Esophagus (tissue), 2 donors: ENCODE results near the gene SIPA1. TPM values are rescaled to one million over a fixed set of nuclear protein-coding genes. Genes with fewer than 3 reads are reported as not detected.
A peak's percentile ranks its signal among the peaks of the same experiment; 100 is the strongest.
"Not testable (repeated sequence)": the region's sequence is repeated elsewhere in the genome, so short reads cannot be mapped to it uniquely, and the experiment has no call there.

Experiments used
- H3K27ac ChIP-seq, 2 donors: one replicate each; pipeline ENCODE4 v1.5.1; 2013; ENCODE audit warnings: low read depth in 2 of 2, mild to moderate bottlenecking in 2 of 2, inconsistent platforms in 1 of 2, low read length in 1 of 2, moderate library complexity in 1 of 2
- H3K27me3 ChIP-seq, 2 donors: one replicate each; pipeline ENCODE4 v1.6.1; 2013; ENCODE audit warnings: low read length in 2 of 2, control low read depth in 1 of 2, mild to moderate bottlenecking in 1 of 2; ENCODE audit not compliant: insufficient read depth in 2 of 2, control insufficient read depth in 1 of 2
- H3K36me3 ChIP-seq, 2 donors: one replicate each; pipeline ENCODE4 v1.6.1; 2013; ENCODE audit warnings: low read length in 1 of 2; ENCODE audit not compliant: control insufficient read depth in 2 of 2, insufficient read depth in 2 of 2
- H3K4me1 ChIP-seq, 2 donors: one replicate each; pipeline ENCODE4 v1.6.1; 2013; ENCODE audit warnings: low read length in 1 of 2; ENCODE audit not compliant: control insufficient read depth in 2 of 2, insufficient read depth in 2 of 2
- H3K4me3 ChIP-seq, 2 donors: one replicate each; pipeline ENCODE4 v1.5.1; 2013; ENCODE audit warnings: low read length in 2 of 2, mild to moderate bottlenecking in 2 of 2, low read depth in 1 of 2, moderate library complexity in 1 of 2
- H3K9me3 ChIP-seq, 2 donors: one replicate each; pipeline ENCODE4 v1.6.1; 2013; ENCODE audit warnings: mild to moderate bottlenecking in 2 of 2, low read depth in 1 of 2, low read length in 1 of 2, moderate library complexity in 1 of 2; ENCODE audit not compliant: control insufficient read depth in 2 of 2, insufficient read depth in 1 of 2
- WGBS, 2 donors: extraction: QIAGEN DNeasy Blood & Tissue Kit; methylation state at CpG; one replicate each; pipeline ENCODE4 v1.1.7; 2013; 5-methylcytosine and 5-hydroxymethylcytosine counted together
- polyA plus RNA-seq, 2 donors: library from polyadenylated mRNA; stranded (reverse); fragments of 200-250 nt; gene quantifications; one replicate each; pipeline ENCODE4 v1.2.3, GENCODE V29; 2013
- donor health status: healthy with polysubstance abuse.
- donor health status: Bipolar disorder and iron deficiency.

Gene SIPA1
- polyA plus RNA-seq, 2 donors, result 22.8 to 32.5 TPM

DNA sequence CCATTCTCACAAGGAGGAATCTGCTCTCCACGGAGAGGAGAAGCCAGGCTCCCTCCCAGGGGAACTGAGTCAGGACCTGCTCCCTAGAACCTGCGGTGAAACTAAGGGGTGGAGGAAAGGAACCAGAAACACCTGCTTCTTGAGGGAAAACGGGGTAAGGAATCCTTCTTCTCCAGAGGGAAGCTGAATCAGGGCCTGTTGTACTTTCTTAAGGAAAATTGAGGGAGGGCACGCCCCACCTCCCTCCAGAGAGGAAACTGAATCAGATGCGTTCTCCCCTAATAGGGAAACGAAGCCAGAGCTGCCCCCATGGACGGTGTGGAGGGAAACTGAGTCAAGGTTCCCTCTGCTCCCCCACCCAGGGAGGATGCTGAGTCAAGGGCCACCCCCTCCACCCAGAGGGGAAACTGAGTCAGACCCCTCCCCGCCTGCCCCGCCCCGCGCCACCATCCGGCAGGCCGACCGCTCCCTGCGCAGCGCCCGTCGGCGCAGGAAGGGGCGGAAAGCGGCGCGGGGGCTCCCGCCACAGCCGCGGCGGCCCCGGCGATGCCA lies 24.4 kb downstream of the SIPA1 start:
- peak overlapping the region; percentile 67 to 93 for H3K4me3 ChIP-seq
- WGBS, 2 donors, result 0 to 1% methylated on average over 23 to 29 of the region's 29 CpGs
- H3K27me3 ChIP-seq, result no peaks in the 10 kb centered on the region
- no peaks in the 10 kb centered on the region for H3K9me3 ChIP-seq
- H3K27ac ChIP-seq, result peak overlapping the region; percentile 99 to 100
- peaks cover 6% of the 10 kb centered on the region in 2 donors for H3K4me1 ChIP-seq
- H3K36me3 ChIP-seq, result peaks cover 28 to 29% of the 10 kb centered on the region in 2 donors

DNA sequence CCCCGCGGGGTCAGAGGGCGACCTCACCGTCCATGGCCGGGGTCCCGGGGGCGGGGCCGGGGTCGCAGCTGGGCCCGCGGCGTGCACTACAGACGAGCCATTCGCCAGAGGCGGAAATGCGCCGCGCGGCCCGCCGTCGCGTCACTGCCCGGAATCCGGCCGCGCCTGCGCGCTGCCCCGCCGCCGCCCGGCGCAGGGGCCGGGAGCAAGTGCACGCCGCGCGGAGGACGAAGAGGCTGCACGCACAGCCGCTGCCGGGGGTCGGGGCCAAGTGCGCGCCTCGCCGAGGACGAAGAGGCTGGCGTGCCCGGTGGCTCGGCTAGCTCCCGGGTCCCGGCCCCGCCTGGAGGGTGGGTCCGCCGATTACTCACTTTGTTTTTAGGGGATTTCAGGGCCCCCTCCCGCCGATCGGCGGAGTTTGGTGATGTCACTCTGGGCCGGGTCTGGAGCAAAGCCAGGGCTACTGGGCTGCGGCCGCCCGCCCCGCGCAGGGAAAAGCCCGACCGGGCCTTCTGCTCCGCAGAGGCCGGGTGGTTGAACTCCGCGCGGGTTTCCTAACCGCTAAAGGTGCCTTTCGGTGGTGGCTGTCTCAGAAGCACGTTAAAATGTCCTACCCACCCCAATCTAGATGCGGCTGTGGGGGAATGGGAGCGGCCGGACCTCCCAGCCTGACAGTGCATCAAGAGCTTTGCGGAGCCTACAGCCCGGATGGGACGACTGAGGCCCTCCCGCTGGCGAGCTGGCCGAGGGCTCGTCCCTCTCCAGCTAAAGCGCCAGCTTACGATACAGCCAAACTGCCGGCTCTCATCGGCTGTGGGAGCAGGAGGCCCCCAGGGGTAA lies 25.1 kb downstream of the SIPA1 start, which contains the start of gene RELA:
TSS of gene RELA (minus strand) at position 118 of the 840 bp plus-strand sequence. CDS start at position 34, 84 bp downstream.
- Histone ChIP-seq H3K9me3 (no peaks in the 10 kb centered on the region), H3K36me3 (peaks cover 21 to 22% of the 10 kb centered on the region in 2 donors), H3K4me1 (peaks cover 6% of the 10 kb centered on the region in 2 donors), H3K27ac (peak within 1 kb of the TSS; percentile 99 to 100), H3K4me3 (peak within 1 kb of the TSS; percentile 67 to 93), H3K27me3 (no peaks in the 10 kb centered on the region)
- 0 to 1% methylated on average over 82 to 91 of the region's 91 CpGs for WGBS, 2 donors

DNA sequence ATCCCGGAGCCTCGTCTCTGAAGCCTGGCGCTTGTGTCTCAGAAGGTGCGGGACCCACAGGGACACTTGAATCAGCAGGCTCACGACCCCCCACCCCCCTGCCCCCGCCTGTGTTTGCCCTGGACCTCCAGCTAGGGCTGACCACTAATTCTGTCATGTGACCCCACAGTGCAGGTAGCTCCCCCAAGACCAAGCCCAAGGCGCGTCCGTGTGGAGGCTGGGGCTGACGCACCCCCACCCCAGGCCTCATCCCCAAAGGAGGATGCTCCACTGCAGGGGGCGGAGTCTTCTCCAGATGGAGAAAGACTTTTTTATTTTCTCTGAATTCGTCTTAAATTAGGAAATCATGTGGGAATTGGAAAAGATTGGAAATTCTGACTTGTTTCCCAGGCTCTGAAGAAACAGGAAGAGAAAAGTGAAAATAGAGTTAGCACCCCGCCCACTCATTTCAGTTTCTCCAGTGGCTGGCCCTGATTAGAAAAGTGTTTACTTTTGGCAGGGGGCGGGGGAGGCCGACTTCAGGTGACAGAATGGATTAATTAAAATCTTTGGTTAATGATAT lies 25.8 kb downstream of the SIPA1 start:
- Histone ChIP-seq H3K4me1 (peaks cover 6% of the 10 kb centered on the region in 2 donors), H3K36me3 (peaks cover 14 to 15% of the 10 kb centered on the region in 2 donors), H3K27ac (peak overlapping the region; percentile 99 to 100), H3K27me3 (no peaks in the 10 kb centered on the region), H3K9me3 (no peaks in the 10 kb centered on the region), H3K4me3 (peak overlapping the region; percentile 67 to 93)
- WGBS, 2 donors, result 1% methylated on average over 14 to 15 of the region's 15 CpGs

DNA sequence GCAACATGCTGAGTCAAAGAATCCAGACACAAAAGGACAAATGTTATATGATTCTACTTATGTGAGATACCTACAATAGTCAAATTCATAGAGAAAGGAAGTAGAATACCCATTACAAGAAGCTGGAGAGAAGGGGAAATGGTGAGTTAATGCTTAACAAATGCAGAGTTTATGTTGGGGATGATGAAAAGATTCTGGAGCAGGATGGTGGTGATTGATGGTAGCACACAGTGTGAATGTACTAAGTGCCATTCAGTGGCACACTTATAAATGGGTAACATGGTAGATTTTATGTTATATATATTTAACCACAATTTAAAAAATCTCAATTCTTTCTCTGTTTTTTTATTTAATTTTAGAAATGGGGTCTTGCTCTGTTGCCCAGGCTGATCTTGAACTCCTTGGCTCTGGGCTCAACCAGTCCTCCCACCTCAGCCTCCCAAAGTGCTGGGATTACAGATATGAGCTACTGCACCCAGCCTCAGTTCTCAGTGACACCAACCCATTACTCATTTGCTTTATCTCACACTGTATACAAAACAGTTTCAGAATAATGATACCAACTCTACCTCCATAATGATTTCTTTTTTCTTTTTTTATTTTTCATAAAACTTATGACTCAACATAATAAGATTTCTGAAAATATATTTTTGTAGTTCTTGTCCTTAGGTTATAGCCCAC lies 34.4 kb downstream of the SIPA1 start:
- Histone ChIP-seq H3K9me3 (no peaks in the 10 kb centered on the region), H3K4me3 (no peak overlapping the region), H3K27me3 (no peaks in the 10 kb centered on the region), H3K36me3 (no peaks in the 10 kb centered on the region), H3K4me1 (no peaks in the 10 kb centered on the region), H3K27ac (no peak overlapping the region)

DNA sequence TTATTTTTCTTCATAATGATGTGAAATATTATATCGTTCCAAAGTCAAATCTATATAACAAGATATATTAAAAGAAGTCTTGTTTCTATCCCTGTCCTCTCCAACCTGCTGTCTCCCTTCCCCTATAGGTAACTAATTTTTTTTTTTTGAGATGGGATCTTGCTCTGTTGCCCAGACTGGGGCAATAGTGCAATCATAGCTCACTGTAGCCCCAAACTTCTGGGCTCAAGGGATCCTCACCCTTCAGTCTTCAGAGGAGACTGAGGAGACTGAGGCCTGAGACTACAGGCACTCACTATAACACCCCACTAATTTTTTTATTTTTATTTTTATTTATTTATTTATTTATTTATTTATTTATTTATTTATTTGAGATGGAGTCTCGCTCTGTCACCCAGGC lies 35.1 kb downstream of the SIPA1 start:
- 93 to 96% methylated on average over 1 to 2 of the region's 2 CpGs for whole genome bisulfite sequencing, 2 donors
- no peaks in the 10 kb centered on the region for H3K36me3 ChIP-seq
- no peak overlapping the region for H3K4me3 ChIP-seq
- H3K4me1 ChIP-seq, result no peaks in the 10 kb centered on the region
- H3K27ac ChIP-seq, result no peak overlapping the region
- H3K9me3 ChIP-seq, result no peaks in the 10 kb centered on the region
- H3K27me3 ChIP-seq, result no peaks in the 10 kb centered on the region

DNA sequence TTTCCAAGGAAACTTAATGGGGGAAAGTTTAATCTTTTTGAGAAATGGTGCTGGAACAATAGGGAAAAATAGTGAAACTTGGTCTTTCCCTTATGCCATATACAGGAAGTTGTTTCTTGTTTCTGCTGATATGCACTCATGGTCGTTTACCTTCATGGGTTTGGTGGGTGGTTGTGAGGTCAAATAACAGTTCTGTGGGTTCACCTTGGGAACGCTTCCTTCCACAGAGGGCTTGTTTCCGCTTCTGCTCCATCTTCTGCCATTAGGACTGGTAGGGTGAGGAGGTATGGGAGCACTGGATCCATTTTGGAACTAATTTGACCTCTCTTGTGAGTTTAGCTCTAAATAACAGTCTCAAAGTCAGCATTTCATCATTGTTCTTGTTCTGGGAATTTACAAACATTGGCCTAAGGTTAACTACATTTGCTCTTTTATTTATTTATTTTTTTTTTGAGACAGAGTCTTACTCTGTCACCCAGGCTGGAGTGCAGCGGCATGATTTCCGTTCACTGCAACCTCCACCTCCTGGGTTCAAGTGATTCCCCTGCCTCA lies 42.4 kb downstream of the SIPA1 start:
- Histone ChIP-seq H3K4me3 (no peak overlapping the region), H3K36me3 (no peaks in the 10 kb centered on the region), H3K27me3 (no peaks in the 10 kb centered on the region), H3K9me3 (no peaks in the 10 kb centered on the region), H3K4me1 (no peaks in the 10 kb centered on the region), H3K27ac (no peak overlapping the region)
- 78 to 81% methylated on average over 5 of the region's 5 CpGs for WGBS, 2 donors

DNA sequence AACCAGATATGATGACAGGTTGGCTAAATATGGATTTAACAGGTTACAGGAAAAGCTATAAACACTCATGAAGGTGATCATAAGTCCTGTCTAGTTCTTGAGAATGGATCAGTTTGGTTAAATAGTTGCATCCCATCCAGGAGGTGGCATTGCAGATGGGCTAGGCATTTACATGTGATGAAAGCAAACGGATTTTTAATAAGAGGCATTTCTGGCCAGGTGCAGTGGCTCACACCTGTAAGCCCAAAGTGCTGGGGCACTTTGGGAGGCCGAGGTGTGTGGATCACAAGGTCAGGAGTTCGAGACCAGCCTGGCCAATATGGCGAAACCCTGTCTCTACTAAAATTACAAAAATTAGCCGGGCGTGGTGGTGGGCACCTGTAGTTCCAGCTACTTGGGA lies 45.6 kb downstream of the SIPA1 start:
- WGBS, 2 donors, result 81 to 82% methylated on average over 6 of the region's 6 CpGs
- not testable (repeated sequence) for H3K4me1 ChIP-seq

DNA sequence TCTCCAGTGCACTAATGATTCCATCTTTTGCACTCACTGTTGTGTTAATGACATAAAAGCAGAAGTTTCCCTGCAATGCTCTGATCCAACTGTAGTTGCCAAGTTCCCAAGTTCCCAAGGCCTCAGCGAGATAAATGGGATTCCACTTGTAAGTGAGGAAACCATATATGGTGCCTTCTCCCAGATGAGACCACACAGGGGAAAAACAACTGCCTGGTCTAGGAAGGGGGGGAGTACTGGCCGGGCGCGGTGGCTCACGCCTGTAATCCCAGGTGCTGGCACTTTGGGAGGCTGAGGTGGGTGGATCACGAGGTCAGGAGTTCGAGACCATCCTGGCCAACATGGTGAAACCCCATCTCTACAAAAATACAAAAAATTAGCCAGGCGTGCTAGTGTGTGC lies 48.1 kb downstream of the SIPA1 start:
- no peaks in the 10 kb centered on the region for H3K4me1 ChIP-seq
- H3K9me3 ChIP-seq, result no peaks in the 10 kb centered on the region
- H3K27ac ChIP-seq, result peak overlapping the region in 1 of 2 donors; percentile 55
- no peaks in the 10 kb centered on the region for H3K36me3 ChIP-seq
- 77% methylated on average over 8 of the region's 8 CpGs for WGBS, 2 donors
- no peak overlapping the region for H3K4me3 ChIP-seq
- no peaks in the 10 kb centered on the region for H3K27me3 ChIP-seq

More for the DNA sequence above, 45.6 kb downstream of the SIPA1 start:
- not testable (repeated sequence) for H3K27ac ChIP-seq, H3K36me3 ChIP-seq, H3K9me3 ChIP-seq, H3K27me3 ChIP-seq, H3K4me3 ChIP-seq

DNA sequence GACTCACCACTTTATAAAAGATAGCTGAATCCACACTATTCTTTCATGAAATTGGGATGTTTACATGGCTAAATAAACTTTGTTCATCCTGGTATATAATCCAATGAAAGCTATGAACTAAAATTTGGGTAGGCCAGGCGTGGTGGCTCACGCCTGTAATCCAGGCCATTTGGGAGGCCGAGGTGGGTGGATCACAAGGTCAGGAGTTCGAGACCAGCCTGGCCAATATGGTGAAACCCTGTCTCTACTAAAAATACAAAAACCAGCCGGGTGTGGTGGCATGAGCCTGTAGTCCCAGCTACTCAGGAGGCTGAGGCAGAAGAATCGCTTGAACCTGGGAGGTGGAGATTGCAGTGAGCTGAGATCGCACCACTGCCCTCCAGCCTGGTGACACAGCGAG lies 53.9 kb downstream of the SIPA1 start:
- not testable (repeated sequence) for H3K36me3 ChIP-seq, H3K27ac ChIP-seq, H3K4me1 ChIP-seq, H3K4me3 ChIP-seq, H3K9me3 ChIP-seq, H3K27me3 ChIP-seq
- WGBS, 2 donors, result 90% methylated on average over 8 of the region's 8 CpGs
